Measurements from ENCODE around the gene TRIO.

The TRIO gene

GRCh38 chr5:14167211-14167845 lies 24.2 kb downstream of the TRIO start:
- DNase-seq (ENCODE audit: low read depth, low spot score), result no peak

DNA sequence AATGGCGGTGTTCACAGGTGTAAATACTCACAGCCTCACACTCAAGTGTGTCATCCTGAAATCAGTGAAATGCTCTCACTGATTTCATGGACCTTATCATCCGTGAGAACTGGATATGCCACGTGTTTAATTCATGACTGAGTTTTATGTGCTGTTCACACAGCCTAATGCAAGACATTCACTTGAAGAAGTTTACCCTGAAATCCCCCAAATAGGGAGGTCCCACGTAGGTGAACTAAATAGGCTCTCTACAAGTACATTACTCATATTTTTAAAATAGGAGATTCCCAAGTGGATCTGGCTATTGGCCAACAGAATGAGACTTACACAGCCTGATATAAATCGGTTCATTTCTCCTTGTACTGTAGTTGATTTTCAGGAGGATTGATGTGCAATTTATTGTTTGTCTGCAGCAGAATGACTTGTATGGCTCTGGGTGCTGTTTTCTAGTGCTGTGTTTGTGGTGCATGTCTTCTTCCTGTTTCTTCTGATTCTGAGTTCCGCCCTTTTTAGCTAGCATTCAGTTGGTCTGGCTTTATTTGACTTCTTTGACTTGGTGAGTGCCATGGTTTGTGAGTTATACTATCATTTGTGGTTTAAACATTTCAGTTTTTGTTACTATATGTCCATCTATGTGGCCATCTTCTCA lies 25.1 kb downstream of the TRIO start:
- DNase-seq (ENCODE audit: low read depth, low spot score), result no peak

- no peak for DNase-seq (ENCODE audit: low read depth, low spot score)
These were observed 25.7 kb downstream of the TRIO start for GRCh38 chr5:14168793-14169262.

GRCh38 chr5:14171046-14171445 lies 27.9 kb downstream of the TRIO start:
- DNase-seq (ENCODE audit: low read depth, low spot score), result no peak

DNA sequence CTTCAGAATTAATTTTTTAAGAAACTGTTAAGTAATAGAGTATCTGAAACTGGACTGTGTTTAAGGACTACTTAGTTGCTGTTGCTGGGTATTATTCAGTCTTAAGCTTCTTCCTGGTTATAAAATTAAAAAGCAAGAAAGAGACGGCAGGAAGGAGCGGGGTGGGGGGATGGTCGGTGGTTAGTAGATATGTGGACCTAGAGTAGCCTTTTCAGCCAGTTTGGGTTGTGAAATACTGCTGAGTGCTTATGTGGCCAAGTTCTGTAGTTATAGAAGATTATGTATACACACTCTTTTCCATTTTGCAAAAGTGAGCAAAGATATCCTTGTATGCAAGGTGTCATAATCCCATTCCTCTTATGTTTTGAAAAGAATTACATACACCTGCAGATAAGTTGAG lies 28.5 kb downstream of the TRIO start:
- DNase-seq (ENCODE audit: low read depth, low spot score), result no peak

DNA sequence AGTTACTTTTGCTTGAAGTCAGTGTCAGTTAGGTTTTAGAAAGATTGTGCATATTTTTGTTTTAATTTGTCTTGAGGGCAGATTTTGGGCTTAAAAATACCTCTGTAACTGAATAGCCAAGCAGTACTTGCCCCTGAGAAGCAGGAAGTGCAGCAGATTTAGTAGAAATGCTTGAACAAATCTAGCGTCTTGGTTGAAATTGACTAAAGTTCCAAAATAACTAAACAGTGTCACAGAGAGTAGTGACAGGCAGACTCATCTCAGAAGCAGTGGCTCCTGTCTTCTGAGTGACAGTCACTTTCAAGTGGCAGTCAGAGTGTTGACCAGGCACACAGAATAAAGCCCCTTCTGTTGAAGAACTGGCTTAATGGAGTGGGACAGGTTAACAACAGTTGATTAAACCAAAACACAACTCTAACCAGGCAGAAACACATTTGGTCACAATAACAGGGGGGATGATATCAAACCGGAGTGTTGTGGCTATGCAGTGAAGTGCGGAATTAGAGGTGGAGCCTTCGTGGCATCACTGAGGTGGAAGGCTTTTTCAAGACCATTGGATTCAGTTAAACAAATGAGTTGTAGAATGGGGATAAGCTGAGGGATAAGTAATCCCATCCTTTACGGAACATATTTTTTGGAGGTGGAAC lies 29.1 kb downstream of the TRIO start:
- DNase-seq (ENCODE audit: low read depth, low spot score), result no peak

DNA sequence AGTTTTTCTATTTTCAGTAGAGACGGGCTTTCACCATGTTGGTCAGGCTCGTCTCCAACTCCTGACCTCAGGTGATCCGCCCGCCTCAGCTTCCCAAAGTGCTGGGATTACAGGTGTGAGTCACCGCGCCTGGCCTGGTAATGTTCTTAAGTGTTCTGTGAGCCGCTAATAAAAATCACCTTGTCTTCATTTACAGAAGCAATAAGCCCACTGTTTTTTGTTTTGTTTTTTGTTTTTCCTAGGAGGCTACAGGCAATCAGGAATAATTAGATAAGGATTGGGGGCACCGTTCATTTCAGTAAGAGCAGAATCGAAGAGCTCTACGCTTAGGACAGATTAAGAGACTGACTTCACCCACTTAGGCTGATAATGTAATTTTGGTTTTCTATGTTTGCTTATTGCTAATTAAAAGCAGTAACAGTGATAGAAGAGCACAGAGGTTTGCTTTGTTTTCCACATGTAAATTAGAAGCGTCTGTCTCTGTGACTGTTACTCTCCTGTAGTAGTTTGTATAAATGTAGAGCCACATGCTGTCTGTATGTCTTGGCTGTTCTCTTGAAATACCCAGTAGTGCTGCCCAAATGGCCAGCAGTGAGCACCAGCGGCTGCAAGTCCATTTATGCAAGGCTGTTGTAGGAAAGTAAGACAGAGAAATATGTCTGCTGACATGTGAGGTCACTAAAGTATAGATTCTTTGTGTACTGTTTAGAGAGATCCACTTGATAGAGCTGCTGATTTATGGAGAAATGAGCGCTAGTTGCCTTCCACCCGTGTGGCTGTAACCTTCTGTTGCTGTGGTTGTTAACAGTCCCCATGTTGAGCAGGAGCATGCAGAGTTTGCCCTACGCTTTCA lies 30.5 kb downstream of the TRIO start:
- no peak for DNase-seq (ENCODE audit: low read depth, low spot score)

DNA sequence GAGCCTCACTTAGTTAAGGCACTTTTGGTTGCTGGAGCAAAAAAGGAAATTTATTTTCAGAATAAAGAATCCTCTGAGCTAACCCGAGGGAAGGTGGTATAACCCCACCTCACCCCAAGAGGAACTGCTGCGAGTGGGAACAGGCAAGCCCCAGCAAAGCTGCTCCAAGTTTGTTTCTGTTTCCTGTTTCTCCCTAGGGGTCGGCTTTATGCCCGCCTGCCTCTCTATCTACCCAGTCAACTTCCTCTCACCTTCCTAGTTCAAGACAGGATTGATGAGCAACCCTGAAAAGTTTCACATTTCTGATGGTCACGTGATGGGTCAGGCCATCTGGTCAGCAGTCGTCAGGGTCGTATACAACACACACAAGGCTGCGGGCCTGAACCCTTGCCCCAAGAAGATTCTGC lies 31.1 kb downstream of the TRIO start:
- no peak for DNase-seq (ENCODE audit: low read depth, low spot score)

- no peak for DNase-seq (ENCODE audit: low read depth, low spot score)
These were observed 32.2 kb downstream of the TRIO start for GRCh38 chr5:14175381-14175780.

- DNase-seq (ENCODE audit: low read depth, low spot score), result no peak
These were observed 33.7 kb downstream of the TRIO start for GRCh38 chr5:14176888-14177287.

DNA sequence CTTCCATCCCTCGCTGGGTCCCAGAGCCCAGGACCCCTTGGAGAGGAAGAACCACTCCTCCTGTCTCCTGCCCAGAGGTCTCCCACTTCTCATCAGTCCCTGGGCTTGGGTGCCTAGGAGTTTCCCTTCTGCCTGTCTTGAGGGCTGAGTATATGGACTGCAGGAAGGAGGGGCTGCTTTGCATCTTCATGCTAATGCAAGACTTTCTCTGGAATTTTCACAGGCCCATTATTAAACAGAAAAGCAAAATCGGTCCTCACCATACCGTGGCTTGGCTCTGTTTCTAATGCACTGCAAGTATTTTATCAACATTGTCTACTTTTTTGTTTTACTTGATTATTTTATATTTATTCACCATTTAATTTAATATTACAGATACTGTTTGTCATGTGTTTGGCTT lies 34.5 kb downstream of the TRIO start:
- DNase-seq (ENCODE audit: low read depth, low spot score), result no peak

DNA sequence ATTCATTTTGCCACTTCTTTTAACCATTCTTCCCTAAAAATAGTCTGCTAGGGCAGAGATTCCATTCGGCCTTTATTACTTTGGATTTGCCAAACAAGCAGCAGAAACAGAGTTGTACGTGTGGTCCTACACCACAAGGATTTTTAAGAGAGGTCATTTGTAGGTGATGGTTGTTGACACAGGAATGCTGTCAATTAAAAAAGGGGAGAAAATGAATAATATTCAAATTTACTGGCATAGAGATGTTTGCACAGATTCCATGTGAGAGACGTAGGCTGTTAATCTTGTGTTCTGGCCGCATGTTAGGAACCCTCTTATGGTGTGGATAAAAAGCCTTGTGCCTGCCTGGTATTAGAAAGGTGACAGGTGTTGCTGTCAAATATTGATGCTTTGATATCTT lies 34.9 kb downstream of the TRIO start:
- no peak for DNase-seq (ENCODE audit: low read depth, low spot score)

DNA sequence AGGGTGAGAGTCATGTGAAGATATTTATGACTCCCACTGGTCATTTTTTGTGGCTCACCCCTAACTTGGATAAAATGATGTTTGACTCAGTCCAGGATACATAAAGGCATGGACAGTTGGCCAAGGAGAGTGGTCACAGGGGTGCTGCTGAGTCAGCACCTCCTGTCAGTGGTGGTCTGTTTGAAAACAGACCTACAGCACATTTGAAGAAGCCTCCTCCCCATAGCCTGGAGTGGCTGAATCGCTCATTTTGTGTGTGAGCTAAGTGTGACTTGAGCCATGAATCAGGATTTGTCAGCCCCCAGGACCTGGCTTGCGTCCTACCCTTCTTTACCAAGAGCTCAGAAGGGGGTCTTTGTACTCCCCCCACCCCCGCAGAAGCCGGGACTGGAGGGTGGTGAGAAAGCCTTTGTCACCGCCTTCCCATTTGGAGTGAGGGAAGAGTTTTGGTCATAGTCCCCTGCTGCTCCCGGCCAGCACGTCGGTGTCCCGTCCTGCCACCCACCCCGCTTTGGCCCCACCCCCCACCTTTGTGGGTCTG lies 35.6 kb downstream of the TRIO start:
- no peak for DNase-seq (ENCODE audit: low read depth, low spot score)

- no peak for DNase-seq (ENCODE audit: low read depth, low spot score)
These were observed 36.3 kb downstream of the TRIO start for GRCh38 chr5:14179446-14179845.

GRCh38 chr5:14180437-14180836 lies 37.3 kb downstream of the TRIO start:
- DNase-seq (ENCODE audit: low read depth, low spot score), result no peak

DNA sequence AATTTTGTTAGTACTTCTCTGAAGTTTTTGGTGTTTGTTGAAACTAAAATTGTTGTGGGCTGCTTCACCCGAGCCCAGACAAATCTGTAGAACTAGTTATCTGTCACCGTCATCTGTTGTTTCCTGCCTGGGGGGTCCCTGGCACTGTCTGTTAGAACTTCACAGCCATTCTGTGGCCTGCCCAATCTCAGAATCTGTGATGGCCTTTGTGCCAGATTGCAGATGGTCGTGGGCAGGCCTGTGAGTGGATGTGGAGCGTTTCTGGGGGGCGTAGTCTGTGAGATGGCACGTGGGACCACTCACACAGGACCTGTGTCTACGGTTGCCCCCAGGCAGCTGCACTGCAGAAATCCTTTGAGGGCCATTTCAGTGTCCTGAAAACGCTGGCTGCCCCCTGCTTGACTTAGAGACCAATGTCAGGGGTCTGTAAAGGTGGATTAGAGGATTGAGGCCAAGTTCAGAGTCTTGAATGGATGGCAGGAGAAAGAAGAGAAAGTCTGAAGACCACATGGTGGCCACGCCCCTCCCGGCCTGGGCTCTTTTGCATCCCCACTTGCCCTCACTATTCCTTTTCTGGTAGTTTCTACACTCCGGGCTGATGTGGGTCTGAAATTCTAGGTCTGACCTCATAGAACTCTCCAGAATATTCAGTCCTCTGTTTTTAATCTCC lies 38.3 kb downstream of the TRIO start:
- no peak for DNase-seq (ENCODE audit: low read depth, low spot score)

- DNase-seq (ENCODE audit: low read depth, low spot score), result no peak
These were observed 39.6 kb downstream of the TRIO start for GRCh38 chr5:14182761-14183160.

DNA sequence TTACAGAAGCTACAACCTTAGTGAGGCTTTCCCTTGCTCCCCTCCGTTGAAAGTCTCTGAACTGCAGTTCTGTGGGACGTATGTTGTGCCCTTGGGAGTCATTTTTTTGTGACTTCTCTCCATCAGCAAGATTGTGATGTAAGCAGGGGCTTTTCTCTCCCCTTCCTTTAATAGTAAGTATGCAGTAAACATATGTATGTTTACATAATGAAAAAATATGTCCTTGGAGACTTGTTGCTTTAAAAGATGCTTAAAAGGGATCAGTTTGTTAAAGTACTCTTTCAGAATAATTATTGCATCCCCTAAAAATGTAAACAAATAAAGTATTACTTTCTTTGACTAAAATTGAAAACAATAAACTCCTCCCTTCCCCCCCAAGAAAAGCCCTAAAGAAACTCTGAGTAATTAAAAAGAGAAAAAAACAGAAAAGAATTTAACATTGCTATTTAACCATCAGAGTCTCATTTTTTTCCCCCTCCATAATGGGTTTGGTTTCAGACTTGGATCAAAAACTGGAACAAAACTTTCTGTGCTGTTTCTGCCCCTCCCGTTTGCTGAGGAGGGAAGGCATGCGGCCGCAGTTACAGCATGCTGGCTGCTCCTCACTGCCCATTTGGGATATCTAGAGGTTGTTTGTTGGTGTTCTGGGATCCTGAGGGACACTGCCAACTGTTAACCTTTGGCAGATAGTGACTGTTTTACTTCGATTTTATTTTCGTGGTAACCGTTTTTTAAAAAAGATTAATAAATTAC lies 40.2 kb downstream of the TRIO start:
- DNase-seq (ENCODE audit: low read depth, low spot score), result no peak

- no peak for DNase-seq (ENCODE audit: low read depth, low spot score)
These were observed 40.9 kb downstream of the TRIO start for GRCh38 chr5:14184082-14184481.

DNA sequence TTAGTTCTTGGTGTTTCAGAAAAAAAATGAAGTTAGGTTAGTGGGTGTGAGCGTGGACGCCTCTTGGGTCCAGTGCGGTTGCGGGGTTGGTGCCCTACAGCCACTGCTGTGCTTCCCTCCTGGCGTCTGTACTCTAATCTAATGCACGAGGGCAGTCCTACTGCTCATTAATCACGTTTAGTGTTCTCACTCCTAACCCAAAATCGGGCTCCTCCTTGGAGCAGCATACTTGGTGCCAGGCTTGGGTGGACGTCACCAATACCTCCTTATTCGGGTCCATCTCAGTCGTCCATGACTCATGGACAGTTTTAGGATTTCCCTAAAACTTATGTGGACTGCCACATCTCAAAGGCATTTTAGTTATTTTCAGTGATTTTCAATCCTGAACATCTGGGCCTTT lies 41.6 kb downstream of the TRIO start:
- no peak for DNase-seq (ENCODE audit: low read depth, low spot score)
